Activated CD8-positive, alpha-beta memory T cell treated with anti-CD3 and anti-CD28 coated beads, Interleukin-2, amount 50 U/mL, for 1 hour (primary cell): Measurements from ENCODE around the gene UNC5CL.
"Not testable (repeated sequence)": the region's sequence is repeated elsewhere in the genome, so short reads cannot be mapped to it uniquely, and the experiment has no call there.

Experiments
- DNase-seq: peaks from one replicate; pipeline ENCODE4 v3.0.0-alpha.2; 2020; ENCODE audit errors: extremely low read depth

Gene UNC5CL

GRCh38 chr6:41038205-41038604 lies 816 bp downstream of the UNC5CL start:
- no peak for DNase-seq

GRCh38 chr6:41037107-41037900 lies 1.7 kb downstream of the UNC5CL start:
- DNase-seq, result no peak

GRCh38 chr6:41036601-41037000 lies 2.4 kb downstream of the UNC5CL start:
- no peak for DNase-seq

GRCh38 chr6:41036186-41036585 lies 2.8 kb downstream of the UNC5CL start:
- no peak for DNase-seq

- DNase-seq, result no peak
Observed at GRCh38 chr6:41033776-41034175, 5.2 kb downstream of the UNC5CL start.

GRCh38 chr6:41032830-41033229 lies 6.2 kb downstream of the UNC5CL start:
- no peak for DNase-seq

- no peak for DNase-seq
Observed at GRCh38 chr6:41028561-41029412, 10.2 kb downstream of the UNC5CL start.

- no peak for DNase-seq
Observed at GRCh38 chr6:41027799-41028560, 11.0 kb downstream of the UNC5CL start.

- no peak for DNase-seq
Observed at GRCh38 chr6:41027241-41027640, 11.8 kb downstream of the UNC5CL start.

- no peak for DNase-seq
Observed at GRCh38 chr6:41025966-41026530, 13.0 kb downstream of the UNC5CL start.

- DNase-seq, result no peak
Observed at GRCh38 chr6:41023114-41023513, 15.9 kb downstream of the UNC5CL start.

- no peak for DNase-seq
Observed at GRCh38 chr6:41022294-41022693, 16.7 kb downstream of the UNC5CL start.

GRCh38 chr6:41021832-41022231 lies 17.2 kb downstream of the UNC5CL start:
- DNase-seq, result no peak

- no peak for DNase-seq
Observed at GRCh38 chr6:41017663-41018062, 21.4 kb downstream of the UNC5CL start.

- DNase-seq, result not testable (repeated sequence)
Observed at GRCh38 chr6:41015860-41016259, 23.2 kb downstream of the UNC5CL start.

- no peak for DNase-seq
Observed at GRCh38 chr6:41014780-41015179, 24.2 kb downstream of the UNC5CL start.

GRCh38 chr6:41013466-41014153 lies 25.4 kb downstream of the UNC5CL start:
- no peak for DNase-seq

GRCh38 chr6:41011673-41012072 lies 27.3 kb downstream of the UNC5CL start:
- DNase-seq, result no peak

- no peak for DNase-seq
Observed at GRCh38 chr6:41009669-41010068, 29.4 kb downstream of the UNC5CL start.

GRCh38 chr6:41008011-41008410 lies 31.0 kb downstream of the UNC5CL start:
- DNase-seq, result no peak

- DNase-seq, result not testable (repeated sequence)
Observed at GRCh38 chr6:41006980-41007379, 32.0 kb downstream of the UNC5CL start.
